DOHH2 (cell line): ENCODE measurements around the gene RGMA.

Experiments
- H3F3A ChIP-seq: fragments of 200-600 bp; sonication (generic), shearing (Covaris generic); 2 replicates; pipeline ENCODE4 v1.6.0; 2016; ENCODE audit warnings: antibody characterized with exemption, mild to moderate bottlenecking; ENCODE audit not compliant: control insufficient read depth, insufficient read depth
- H3K27ac ChIP-seq: fragments of 200-600 bp; sonication (generic); 2 replicates; pipeline ENCODE4 v1.5.1; 2014; ENCODE audit warnings: low read depth, mild to moderate bottlenecking, low read length, moderate library complexity
- H3K27me3 ChIP-seq: fragments of 200-600 bp; sonication (generic); 2 replicates; pipeline ENCODE4 v1.6.1; 2014; ENCODE audit warnings: mild to moderate bottlenecking, low read length, mixed read lengths; ENCODE audit not compliant: control insufficient read depth
- H3K36me3 ChIP-seq: fragments of 200-600 bp; sonication (generic); 2 replicates; pipeline ENCODE4 v1.6.1; 2014; ENCODE audit warnings: mild to moderate bottlenecking, low read length, moderate library complexity, mixed read lengths; ENCODE audit not compliant: control insufficient read depth
- H3K4me1 ChIP-seq: fragments of 200-600 bp; sonication (generic); 2 replicates; pipeline ENCODE4 v1.6.1; 2014; ENCODE audit warnings: mild to moderate bottlenecking, low read length, mixed read lengths; ENCODE audit not compliant: control insufficient read depth
- H3K4me2 ChIP-seq: fragments of 200-600 bp; sonication (generic); 2 replicates; pipeline ENCODE4 v1.6.0; 2014; ENCODE audit warnings: mild to moderate bottlenecking, low read length, moderate library complexity
- H3K4me3 ChIP-seq: fragments of 200-600 bp; sonication (generic); 2 replicates; pipeline ENCODE4 v1.5.1; 2014; ENCODE audit warnings: mild to moderate bottlenecking, low read length, mixed read lengths
- H3K79me2 ChIP-seq: fragments of 200-600 bp; sonication (generic); 2 replicates; pipeline ENCODE4 v1.6.1; 2014; ENCODE audit warnings: mild to moderate bottlenecking, low read length, mixed read lengths; ENCODE audit not compliant: control insufficient read depth
- H3K9me2 ChIP-seq: fragments of 200-600 bp; sonication (generic); replicated peaks from 2 replicates; pipeline ENCODE4 v1.6.1; 2014; ENCODE audit warnings: mild to moderate bottlenecking, low read length, mixed read lengths; ENCODE audit not compliant: control insufficient read depth
- H3K9me3 ChIP-seq: fragments of 200-600 bp; sonication (generic); 2 replicates; pipeline ENCODE4 v1.6.1; 2014; ENCODE audit warnings: antibody characterized with exemption, low read length, mixed read lengths; ENCODE audit not compliant: control insufficient read depth, insufficient read depth
- H4K20me1 ChIP-seq: fragments of 200-600 bp; sonication (generic); 2 replicates; pipeline ENCODE4 v1.6.0; 2014; ENCODE audit warnings: low read depth, mild to moderate bottlenecking, antibody characterized with exemption, low read length, moderate library complexity; ENCODE audit not compliant: control insufficient read depth, insufficient read depth
- CTCF ChIP-seq: fragments of 200-600 bp; sonication (generic); IDR thresholded peaks from one replicate; pipeline ENCODE4 v1.5.1; 2014; ENCODE audit warnings: antibody characterized with exemption, mild to moderate bottlenecking, low read depth, low read length; ENCODE audit not compliant: poor library complexity, severe bottlenecking
- EZH2phosphoT487 ChIP-seq: fragments of 200-600 bp; sonication (generic); IDR thresholded peaks from 2 replicates; pipeline ENCODE4 v1.6.1; 2017; ENCODE audit warnings: borderline replicate concordance, mild to moderate bottlenecking, antibody characterized with exemption, low read length, moderate library complexity, mixed read lengths

RGMA gene

GRCh38 chr15:93049914-93050578 lies 39.0 kb downstream of the RGMA start:
- TF ChIP-seq EZH2phosphoT487 (no peak), CTCF (no peak)
- H3K4me2 ChIP-seq = no peak overlapping the region
- no peaks in the 10 kb centered on the region for H3K36me3 ChIP-seq
- no peaks in the 10 kb centered on the region for H3K27me3 ChIP-seq
- H3K4me1 ChIP-seq = peaks cover 5% of the 10 kb centered on the region; the same call in 1 of the 2 replicates
- no peaks in the 10 kb centered on the region for H3F3A ChIP-seq
- no peak overlapping the region for H3K27ac ChIP-seq
- no peaks in the 10 kb centered on the region for H3K9me3 ChIP-seq
- no peaks in the 10 kb centered on the region for H3K79me2 ChIP-seq
- H4K20me1 ChIP-seq = no peaks in the 10 kb centered on the region
- no peaks in the 10 kb centered on the region for H3K9me2 ChIP-seq
- no peak overlapping the region for H3K4me3 ChIP-seq

GRCh38 chr15:93049233-93049632 lies 39.8 kb downstream of the RGMA start:
- no peak overlapping the region for H3K4me2 ChIP-seq
- peaks cover 5% of the 10 kb centered on the region; the same call in 1 of the 2 replicates for H3K4me1 ChIP-seq
- H4K20me1 ChIP-seq = no peaks in the 10 kb centered on the region
- TF ChIP-seq CTCF (no peak), EZH2phosphoT487 (no peak)
- no peaks in the 10 kb centered on the region for H3K9me2 ChIP-seq
- H3F3A ChIP-seq = no peaks in the 10 kb centered on the region
- no peaks in the 10 kb centered on the region for H3K79me2 ChIP-seq
- H3K27me3 ChIP-seq = no peaks in the 10 kb centered on the region
- H3K36me3 ChIP-seq = no peaks in the 10 kb centered on the region
- no peaks in the 10 kb centered on the region for H3K9me3 ChIP-seq
- H3K27ac ChIP-seq = no peak overlapping the region
- H3K4me3 ChIP-seq = no peak overlapping the region

- H3K9me3 ChIP-seq = no peaks in the 10 kb centered on the region
- no peak overlapping the region for H3K4me3 ChIP-seq
- no peak overlapping the region for H3K27ac ChIP-seq
- peaks cover 5% of the 10 kb centered on the region; the same call in 1 of the 2 replicates for H3K4me1 ChIP-seq
- H3K27me3 ChIP-seq = no peaks in the 10 kb centered on the region
- H3K79me2 ChIP-seq = no peaks in the 10 kb centered on the region
- no peaks in the 10 kb centered on the region for H3K36me3 ChIP-seq
- TF ChIP-seq CTCF (no peak), EZH2phosphoT487 (no peak)
- H3K9me2 ChIP-seq = no peaks in the 10 kb centered on the region
- no peaks in the 10 kb centered on the region for H3F3A ChIP-seq
- no peak overlapping the region for H3K4me2 ChIP-seq
- H4K20me1 ChIP-seq = no peaks in the 10 kb centered on the region
These were observed 40.3 kb downstream of the RGMA start for GRCh38 chr15:93048759-93049161.

- Histone ChIP-seq H3K79me2 (no peaks in the 10 kb centered on the region), H3K4me3 (no peak overlapping the region), H3K36me3 (no peaks in the 10 kb centered on the region), H3K9me2 (no peaks in the 10 kb centered on the region), H3K27ac (no peak overlapping the region), H3F3A (no peaks in the 10 kb centered on the region), H3K4me2 (no peak overlapping the region), H4K20me1 (no peaks in the 10 kb centered on the region), H3K9me3 (no peaks in the 10 kb centered on the region), H3K4me1 (peaks cover 5% of the 10 kb centered on the region; the same call in 1 of the 2 replicates), H3K27me3 (no peaks in the 10 kb centered on the region)
- TF ChIP-seq CTCF (no peak), EZH2phosphoT487 (no peak)
These were observed 40.6 kb downstream of the RGMA start for GRCh38 chr15:93048426-93048721.
